ENCODE measurements around the gene MAN2A1.
"Not testable (repeated sequence)": the region's sequence is repeated elsewhere in the genome, so short reads cannot be mapped to it uniquely, and the experiment has no call there.

MAN2A1 gene

GRCh38 chr5:109829331-109829730 lies 139.6 kb downstream of the MAN2A1 start:
- no peak overlapping the region for H3K9ac ChIP-seq (ENCODE audit: low read length)
- DNase-seq (ENCODE audit: low read depth) = no peak
- H3K4me3 ChIP-seq (ENCODE audit: low read length) = no peak overlapping the region
- H3K9me3 ChIP-seq (ENCODE audit: control insufficient read depth, low read length) = no peaks in the 10 kb centered on the region
- peaks cover 17% of the 10 kb centered on the region for H3K36me3 ChIP-seq (ENCODE audit: control insufficient read depth, insufficient read depth, low read length, severe bottlenecking)
- H3K27me3 ChIP-seq (replicated peaks; ENCODE audit: control insufficient read depth, insufficient read depth, low read length) = no peaks in the 10 kb centered on the region
- peaks cover 14% of the 10 kb centered on the region for H3K4me1 ChIP-seq (ENCODE audit: control insufficient read depth, insufficient read depth, low read length)

- H3K9me3 ChIP-seq (ENCODE audit: control insufficient read depth, low read length) = no peaks in the 10 kb centered on the region
- no peak overlapping the region for H3K9ac ChIP-seq (ENCODE audit: low read length)
- no peak for DNase-seq (ENCODE audit: low read depth)
- peaks cover 3% of the 10 kb centered on the region for H3K4me1 ChIP-seq (ENCODE audit: control insufficient read depth, insufficient read depth, low read length)
- H3K36me3 ChIP-seq (ENCODE audit: control insufficient read depth, insufficient read depth, low read length, severe bottlenecking) = peaks cover 17% of the 10 kb centered on the region
- no peak overlapping the region for H3K4me3 ChIP-seq (ENCODE audit: low read length)
- no peaks in the 10 kb centered on the region for H3K27me3 ChIP-seq (replicated peaks; ENCODE audit: control insufficient read depth, insufficient read depth, low read length)
Observed at GRCh38 chr5:109830955-109831502, 141.3 kb downstream of the MAN2A1 start.

- H3K9ac ChIP-seq (ENCODE audit: low read length); H3K27me3 ChIP-seq (replicated peaks; ENCODE audit: control insufficient read depth, insufficient read depth, low read length); H3K4me3 ChIP-seq (ENCODE audit: low read length); DNase-seq (ENCODE audit: low read depth); H3K4me1 ChIP-seq (ENCODE audit: control insufficient read depth, insufficient read depth, low read length); H3K9me3 ChIP-seq (ENCODE audit: control insufficient read depth, low read length): not testable (repeated sequence)
- peaks cover 17% of the 10 kb centered on the region for H3K36me3 ChIP-seq (ENCODE audit: control insufficient read depth, insufficient read depth, low read length, severe bottlenecking)
Observed at GRCh38 chr5:109832207-109833188, 142.8 kb downstream of the MAN2A1 start.

- Histone ChIP-seq H3K4me3 (ENCODE audit: low read length) (no peak overlapping the region), H3K36me3 (ENCODE audit: control insufficient read depth, insufficient read depth, low read length, severe bottlenecking) (peaks cover 14% of the 10 kb centered on the region), H3K4me1 (ENCODE audit: control insufficient read depth, insufficient read depth, low read length) (peaks cover 9% of the 10 kb centered on the region), H3K9ac (ENCODE audit: low read length) (no peak overlapping the region), H3K9me3 (ENCODE audit: control insufficient read depth, low read length) (no peaks in the 10 kb centered on the region), H3K27me3 (replicated peaks; ENCODE audit: control insufficient read depth, insufficient read depth, low read length) (no peaks in the 10 kb centered on the region)
- no peak for DNase-seq (ENCODE audit: low read depth)
Observed at GRCh38 chr5:109833946-109834345, 144.2 kb downstream of the MAN2A1 start.

- H3K27me3 ChIP-seq (replicated peaks; ENCODE audit: control insufficient read depth, insufficient read depth, low read length) = no peaks in the 10 kb centered on the region
- H3K4me1 ChIP-seq (ENCODE audit: control insufficient read depth, insufficient read depth, low read length) = peaks cover 9% of the 10 kb centered on the region
- H3K9me3 ChIP-seq (ENCODE audit: control insufficient read depth, low read length) = no peaks in the 10 kb centered on the region
- no peak overlapping the region for H3K9ac ChIP-seq (ENCODE audit: low read length)
- H3K36me3 ChIP-seq (ENCODE audit: control insufficient read depth, insufficient read depth, low read length, severe bottlenecking) = peaks cover 11% of the 10 kb centered on the region
- no peak overlapping the region for H3K4me3 ChIP-seq (ENCODE audit: low read length)
- DNase-seq (ENCODE audit: low read depth) = no peak
Observed at GRCh38 chr5:109836280-109836679, 146.6 kb downstream of the MAN2A1 start.

GRCh38 chr5:109837231-109837861 lies 147.6 kb downstream of the MAN2A1 start:
- H3K9me3 ChIP-seq (ENCODE audit: control insufficient read depth, low read length) = no peaks in the 10 kb centered on the region
- no peak overlapping the region for H3K4me3 ChIP-seq (ENCODE audit: low read length)
- DNase-seq (ENCODE audit: low read depth) = no peak
- peaks cover 9% of the 10 kb centered on the region for H3K4me1 ChIP-seq (ENCODE audit: control insufficient read depth, insufficient read depth, low read length)
- H3K9ac ChIP-seq (ENCODE audit: low read length) = no peak overlapping the region
- peaks cover 11% of the 10 kb centered on the region for H3K36me3 ChIP-seq (ENCODE audit: control insufficient read depth, insufficient read depth, low read length, severe bottlenecking)
- H3K27me3 ChIP-seq (replicated peaks; ENCODE audit: control insufficient read depth, insufficient read depth, low read length) = no peaks in the 10 kb centered on the region

- no peaks in the 10 kb centered on the region for H3K27me3 ChIP-seq (replicated peaks; ENCODE audit: control insufficient read depth, insufficient read depth, low read length)
- H3K9ac ChIP-seq (ENCODE audit: low read length) = no peak overlapping the region
- no peak for DNase-seq (ENCODE audit: low read depth)
- no peak overlapping the region for H3K4me3 ChIP-seq (ENCODE audit: low read length)
- peaks cover 9% of the 10 kb centered on the region for H3K4me1 ChIP-seq (ENCODE audit: control insufficient read depth, insufficient read depth, low read length)
- peaks cover 11% of the 10 kb centered on the region for H3K36me3 ChIP-seq (ENCODE audit: control insufficient read depth, insufficient read depth, low read length, severe bottlenecking)
- no peaks in the 10 kb centered on the region for H3K9me3 ChIP-seq (ENCODE audit: control insufficient read depth, low read length)
Observed at GRCh38 chr5:109838157-109838556, 148.4 kb downstream of the MAN2A1 start.

GRCh38 chr5:109844148-109844547 lies 154.4 kb downstream of the MAN2A1 start:
- no peaks in the 10 kb centered on the region for H3K9me3 ChIP-seq (ENCODE audit: control insufficient read depth, low read length)
- peaks cover 39% of the 10 kb centered on the region for H3K36me3 ChIP-seq (ENCODE audit: control insufficient read depth, insufficient read depth, low read length, severe bottlenecking)

GRCh38 chr5:109844695-109845094 lies 155.0 kb downstream of the MAN2A1 start:
- Histone ChIP-seq H3K27me3 (replicated peaks; ENCODE audit: control insufficient read depth, insufficient read depth, low read length) (no peaks in the 10 kb centered on the region), H3K9me3 (ENCODE audit: control insufficient read depth, low read length) (no peaks in the 10 kb centered on the region), H3K36me3 (ENCODE audit: control insufficient read depth, insufficient read depth, low read length, severe bottlenecking) (peaks cover 42% of the 10 kb centered on the region), H3K9ac (ENCODE audit: low read length) (no peak overlapping the region), H3K4me3 (ENCODE audit: low read length) (no peak overlapping the region), H3K4me1 (ENCODE audit: control insufficient read depth, insufficient read depth, low read length) (peaks cover 10% of the 10 kb centered on the region)
- DNase-seq (ENCODE audit: low read depth) = peak; percentile 67

More at GRCh38 chr5:109844148-109844547, 154.4 kb downstream of the MAN2A1 start:
- H3K27me3 ChIP-seq (replicated peaks; ENCODE audit: control insufficient read depth, insufficient read depth, low read length) = no peaks in the 10 kb centered on the region
- DNase-seq (ENCODE audit: low read depth) = no peak
- peaks cover 10% of the 10 kb centered on the region for H3K4me1 ChIP-seq (ENCODE audit: control insufficient read depth, insufficient read depth, low read length)
- no peak overlapping the region for H3K4me3 ChIP-seq (ENCODE audit: low read length)
- H3K9ac ChIP-seq (ENCODE audit: low read length) = no peak overlapping the region

- Histone ChIP-seq H3K4me1 (ENCODE audit: control insufficient read depth, insufficient read depth, low read length) (peaks cover 20% of the 10 kb centered on the region), H3K4me3 (ENCODE audit: low read length) (no peak overlapping the region), H3K9ac (ENCODE audit: low read length) (no peak overlapping the region), H3K9me3 (ENCODE audit: control insufficient read depth, low read length) (no peaks in the 10 kb centered on the region), H3K27me3 (replicated peaks; ENCODE audit: control insufficient read depth, insufficient read depth, low read length) (no peaks in the 10 kb centered on the region), H3K36me3 (ENCODE audit: control insufficient read depth, insufficient read depth, low read length, severe bottlenecking) (peaks cover 38% of the 10 kb centered on the region)
- no peak for DNase-seq (ENCODE audit: low read depth)
Observed at GRCh38 chr5:109848130-109848529, 158.4 kb downstream of the MAN2A1 start.

- Histone ChIP-seq H3K9ac (ENCODE audit: low read length) (no peak overlapping the region), H3K27me3 (replicated peaks; ENCODE audit: control insufficient read depth, insufficient read depth, low read length) (no peaks in the 10 kb centered on the region), H3K4me1 (ENCODE audit: control insufficient read depth, insufficient read depth, low read length) (peaks cover 23% of the 10 kb centered on the region), H3K36me3 (ENCODE audit: control insufficient read depth, insufficient read depth, low read length, severe bottlenecking) (peaks cover 38% of the 10 kb centered on the region), H3K4me3 (ENCODE audit: low read length) (no peak overlapping the region), H3K9me3 (ENCODE audit: control insufficient read depth, low read length) (no peaks in the 10 kb centered on the region)
- DNase-seq (ENCODE audit: low read depth) = no peak
Observed at GRCh38 chr5:109849478-109850088, 159.9 kb downstream of the MAN2A1 start.
